NCI-H345 treated with DMSO at 0.1 percent for 48 hours (cell line): ENCODE results near the gene SPEN.

Experiments used
- DNase-seq: peaks from one replicate; lab custom pipeline; 2025; ENCODE audit not compliant: unreplicated experiment; lab: John Stamatoyannopoulos, UW

SPEN gene

DNA sequence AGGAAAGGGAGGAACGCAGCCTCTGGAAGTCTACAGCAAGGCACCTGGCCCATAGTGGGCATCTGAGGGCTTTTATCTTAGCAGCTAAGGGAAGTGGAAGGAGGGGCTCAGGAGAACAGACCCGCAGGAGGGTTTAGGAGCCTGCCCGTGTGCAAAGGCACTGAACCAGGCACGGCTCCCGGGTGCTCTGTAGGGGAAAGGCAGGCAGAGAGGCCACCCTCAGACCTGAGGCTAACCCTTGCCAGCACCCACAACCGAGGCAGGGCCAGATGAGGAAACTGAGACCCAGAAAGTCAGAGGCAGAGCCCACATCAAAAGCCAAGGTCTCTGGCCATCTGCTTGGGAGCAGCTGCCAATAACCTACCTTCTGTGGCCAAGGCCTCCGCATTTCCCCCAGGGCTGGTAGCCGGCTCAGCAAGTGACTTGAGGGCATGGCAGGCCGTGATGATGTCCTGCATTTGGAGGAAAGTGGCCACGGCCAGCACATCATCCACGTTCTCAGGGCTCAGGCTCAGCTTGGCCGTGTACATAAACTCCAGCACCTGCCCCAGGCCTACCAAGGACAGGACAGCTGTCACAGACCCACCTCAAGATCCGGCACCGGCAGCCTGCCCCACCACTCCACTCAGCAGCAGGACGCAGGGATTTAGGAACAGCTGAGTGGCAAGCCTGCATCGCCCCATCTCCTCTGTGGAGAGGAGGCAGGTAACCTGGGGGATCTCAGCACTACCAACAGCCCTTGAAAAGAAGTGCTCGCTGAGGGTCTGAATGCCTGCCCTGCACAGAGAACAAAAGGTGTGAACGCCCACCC lies 99.3 kb downstream of the SPEN start:
- DNase-seq: no peak

DNA sequence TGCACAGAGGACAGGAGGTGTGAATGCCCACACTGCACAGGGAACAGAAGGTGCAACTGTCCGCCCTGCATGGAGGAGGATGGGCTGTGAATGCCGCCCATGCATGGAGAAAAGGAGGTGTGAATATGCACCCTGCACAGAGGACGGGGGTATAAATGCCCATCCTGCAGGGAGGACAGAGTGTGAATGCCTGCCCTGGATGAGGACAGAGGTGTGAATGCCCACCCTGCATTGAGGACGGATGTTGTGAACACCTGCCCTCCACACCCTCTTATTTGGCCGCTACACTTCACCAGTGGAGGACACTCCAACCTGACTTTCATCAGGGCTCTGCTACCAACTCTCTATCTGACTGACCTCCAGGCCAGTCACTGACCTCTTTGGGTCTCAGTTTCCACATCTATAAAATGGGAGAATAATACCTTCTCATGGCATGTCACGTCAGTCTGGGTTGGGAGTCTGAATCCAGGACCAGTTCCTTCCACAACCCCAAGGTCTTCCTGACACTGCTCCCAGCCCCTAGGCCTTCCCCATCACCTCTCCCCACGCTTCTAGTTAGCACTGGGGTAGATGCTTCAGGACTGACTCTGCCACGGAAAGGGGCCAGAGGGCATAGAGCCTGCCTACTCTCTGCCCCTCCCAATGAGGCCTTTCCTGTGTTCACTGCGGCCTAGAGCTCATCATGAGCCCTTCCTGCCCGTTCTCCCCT lies 100.0 kb downstream of the SPEN start:
- DNase-seq: no peak

DNA sequence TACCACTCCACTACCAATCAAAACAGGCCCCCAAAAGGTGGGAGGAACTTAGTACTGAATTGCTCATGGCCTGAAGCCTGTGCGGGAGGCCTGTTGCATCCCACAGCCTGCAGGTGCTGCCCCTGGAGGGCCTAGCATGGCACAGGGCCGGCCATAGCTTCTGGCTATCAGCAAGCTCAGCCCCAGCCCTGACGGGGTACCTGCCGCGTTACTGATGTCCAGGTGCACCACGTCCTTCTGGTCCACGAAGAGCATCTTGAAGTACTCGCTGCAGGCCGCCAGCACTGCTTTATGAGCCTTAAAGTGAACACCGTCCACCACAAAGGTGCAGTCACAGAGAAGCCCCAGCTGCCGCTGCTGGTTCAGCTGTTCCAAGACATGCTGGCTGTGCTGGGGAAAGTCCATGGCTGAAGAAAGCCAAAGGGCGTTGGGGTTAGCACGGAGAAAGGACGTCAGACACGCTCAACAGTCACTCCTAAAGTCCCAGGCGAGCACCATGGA lies 100.6 kb downstream of the SPEN start:
- no peak for DNase-seq

DNA sequence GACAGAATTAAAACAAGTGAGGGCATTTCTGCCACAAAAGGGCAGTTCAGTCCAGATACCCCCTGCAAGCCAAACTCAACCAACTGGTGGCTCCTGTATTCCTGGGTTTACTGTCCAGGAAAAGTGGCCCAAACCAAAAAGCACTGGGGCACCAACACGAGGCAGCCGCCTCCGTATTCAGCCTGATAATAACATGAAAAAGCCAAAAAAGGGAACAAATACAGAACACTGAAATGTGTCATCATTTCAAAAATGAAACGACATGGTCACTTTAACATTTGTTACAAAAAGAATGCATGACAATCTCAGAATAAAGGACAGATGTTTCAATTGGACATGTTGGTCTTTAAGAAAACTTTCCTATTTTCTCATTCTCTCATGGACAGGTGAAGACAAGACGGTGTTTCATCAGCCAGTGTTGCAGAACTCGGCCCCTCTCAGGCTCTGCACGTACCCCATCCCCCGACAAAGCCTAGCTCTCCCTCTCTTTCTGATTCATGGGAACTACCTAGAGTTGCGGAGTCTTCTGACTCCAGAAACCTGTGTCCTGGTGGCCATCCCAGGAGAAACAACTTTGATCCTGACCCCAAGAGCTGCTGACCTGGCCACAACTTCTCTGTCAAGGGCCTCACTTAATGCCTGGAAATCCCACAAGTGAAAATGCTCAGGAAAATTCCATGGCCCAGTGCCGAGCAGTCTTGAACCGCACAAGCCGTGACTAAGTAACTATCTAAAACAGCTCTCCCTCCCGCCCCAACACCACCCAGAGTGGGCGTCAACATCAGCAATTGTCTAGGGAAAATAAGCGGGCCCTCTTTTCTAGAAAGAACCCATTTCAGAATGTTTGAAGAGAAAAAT lies 101.3 kb downstream of the SPEN start:
- DNase-seq: no peak

DNA sequence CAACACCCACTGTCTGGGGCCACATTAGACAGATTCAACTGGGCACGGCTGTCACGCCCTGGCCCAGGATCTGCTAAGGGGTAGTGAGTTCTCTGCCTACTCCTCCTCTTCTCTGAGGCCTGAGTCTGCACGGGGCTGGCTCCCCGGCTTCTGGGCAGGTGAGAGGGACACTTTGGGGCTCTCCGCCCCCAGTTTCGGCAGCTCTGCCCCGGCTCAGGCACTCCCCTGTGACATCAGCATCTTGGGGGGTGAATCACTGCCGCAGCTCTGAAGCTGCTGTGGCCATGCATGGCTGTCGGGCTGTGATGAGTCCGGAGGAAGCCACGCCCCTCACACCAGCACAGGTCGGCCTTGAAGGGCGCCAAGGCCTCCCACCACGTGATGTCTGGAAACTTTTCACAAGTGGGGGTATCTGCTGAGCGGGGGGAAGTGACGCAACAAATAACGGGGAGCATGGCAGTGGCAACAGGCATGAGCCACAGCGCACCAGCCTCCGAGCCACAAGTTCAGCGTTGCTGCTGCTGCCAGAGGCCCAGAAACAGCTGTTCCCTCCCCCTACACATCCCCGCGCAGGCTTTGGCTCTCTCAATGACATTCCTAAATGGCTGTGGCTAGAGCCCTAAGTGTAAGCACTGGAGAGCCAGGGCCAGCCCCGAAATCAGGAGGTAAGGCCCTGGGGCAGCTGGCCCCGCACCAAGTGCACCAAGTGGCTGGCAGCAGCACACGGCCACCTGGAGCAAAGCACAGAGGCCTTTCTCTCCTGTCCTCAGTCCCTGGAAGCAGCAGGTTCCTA lies 102.1 kb downstream of the SPEN start:
- no peak for DNase-seq

DNA sequence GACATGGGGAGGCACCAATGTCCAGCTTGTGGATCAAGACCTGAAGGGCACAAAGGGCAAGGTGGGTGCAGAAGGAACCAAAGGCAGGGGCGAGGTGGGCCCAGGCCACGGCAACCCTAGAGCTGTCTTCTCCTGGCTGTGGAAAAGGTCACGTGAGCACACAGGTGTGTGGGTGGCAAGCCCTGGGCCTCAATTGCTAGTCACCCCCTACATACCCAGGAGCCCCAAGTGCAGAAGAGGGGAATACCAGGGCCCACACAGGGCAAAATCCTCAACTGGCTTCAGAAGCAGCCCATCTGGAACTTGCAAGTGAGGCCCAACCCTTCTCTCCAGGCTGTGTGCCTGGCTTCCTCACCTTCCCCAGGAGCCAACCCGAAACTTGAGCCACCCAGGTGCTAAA lies 102.8 kb downstream of the SPEN start:
- no peak for DNase-seq

DNA sequence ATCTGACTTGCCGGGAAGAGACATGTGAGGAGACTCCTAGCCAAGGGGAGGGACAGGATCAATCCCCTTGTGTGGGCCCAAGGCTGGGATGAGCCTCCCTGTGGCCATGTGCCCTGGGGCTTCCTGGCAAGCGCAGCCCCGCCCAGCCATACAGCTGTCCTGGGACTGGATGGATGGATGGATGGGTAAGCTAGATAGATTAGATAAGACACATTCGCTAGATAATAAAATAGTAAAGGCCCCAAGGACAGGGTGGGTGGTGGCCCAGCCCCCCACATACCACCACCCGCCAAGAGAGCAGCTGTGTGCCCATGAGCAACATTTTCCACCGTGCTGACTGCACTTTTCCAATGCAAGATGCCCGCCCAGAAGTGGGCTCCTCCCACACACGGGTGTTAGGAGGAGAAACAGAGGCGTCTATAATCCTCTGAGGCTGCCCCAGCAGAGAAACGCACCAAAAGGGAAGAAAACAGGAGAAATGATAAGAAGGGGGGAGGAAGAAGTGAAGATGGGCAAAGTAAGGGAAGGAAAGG lies 103.3 kb downstream of the SPEN start:
- no peak for DNase-seq

DNA sequence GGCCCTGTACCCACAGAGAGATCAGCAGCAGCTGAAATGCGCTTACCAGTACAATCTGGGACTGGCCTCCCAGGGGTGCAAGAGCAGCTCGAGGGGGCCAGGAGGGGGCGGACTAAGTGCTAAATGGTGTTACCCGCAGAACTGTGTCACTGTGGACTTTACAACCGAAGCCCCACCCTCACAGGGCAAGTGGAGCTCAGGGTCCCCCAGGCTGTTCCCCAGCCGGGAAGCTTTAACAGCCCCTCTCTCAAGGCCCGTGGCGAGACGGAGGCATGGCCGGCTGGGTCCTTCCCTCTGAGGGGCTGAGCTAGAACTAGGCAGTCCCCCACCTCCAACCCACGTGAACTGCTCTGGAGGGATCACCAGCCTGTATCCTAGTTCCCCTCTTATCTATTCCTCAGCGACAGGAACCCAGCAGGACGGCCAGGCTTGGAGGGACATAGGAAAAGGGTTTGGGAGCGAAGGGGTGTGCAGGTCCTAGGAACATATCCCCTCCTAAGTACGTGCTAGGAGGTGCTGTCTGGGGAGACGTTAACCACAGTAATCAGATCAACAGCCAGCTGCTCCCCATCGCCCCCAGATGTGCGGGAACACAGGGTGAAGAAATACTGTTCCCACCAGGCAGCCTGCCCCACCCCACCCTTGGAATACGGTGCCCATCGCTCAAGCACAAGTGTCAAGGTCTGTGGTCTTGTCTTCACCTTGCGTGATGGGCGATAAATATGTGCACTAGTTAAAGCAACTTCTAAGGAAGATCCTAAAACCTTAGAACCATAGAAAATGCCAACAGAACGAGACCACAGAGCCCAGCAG lies 104.0 kb downstream of the SPEN start:
- DNase-seq: no peak

DNA sequence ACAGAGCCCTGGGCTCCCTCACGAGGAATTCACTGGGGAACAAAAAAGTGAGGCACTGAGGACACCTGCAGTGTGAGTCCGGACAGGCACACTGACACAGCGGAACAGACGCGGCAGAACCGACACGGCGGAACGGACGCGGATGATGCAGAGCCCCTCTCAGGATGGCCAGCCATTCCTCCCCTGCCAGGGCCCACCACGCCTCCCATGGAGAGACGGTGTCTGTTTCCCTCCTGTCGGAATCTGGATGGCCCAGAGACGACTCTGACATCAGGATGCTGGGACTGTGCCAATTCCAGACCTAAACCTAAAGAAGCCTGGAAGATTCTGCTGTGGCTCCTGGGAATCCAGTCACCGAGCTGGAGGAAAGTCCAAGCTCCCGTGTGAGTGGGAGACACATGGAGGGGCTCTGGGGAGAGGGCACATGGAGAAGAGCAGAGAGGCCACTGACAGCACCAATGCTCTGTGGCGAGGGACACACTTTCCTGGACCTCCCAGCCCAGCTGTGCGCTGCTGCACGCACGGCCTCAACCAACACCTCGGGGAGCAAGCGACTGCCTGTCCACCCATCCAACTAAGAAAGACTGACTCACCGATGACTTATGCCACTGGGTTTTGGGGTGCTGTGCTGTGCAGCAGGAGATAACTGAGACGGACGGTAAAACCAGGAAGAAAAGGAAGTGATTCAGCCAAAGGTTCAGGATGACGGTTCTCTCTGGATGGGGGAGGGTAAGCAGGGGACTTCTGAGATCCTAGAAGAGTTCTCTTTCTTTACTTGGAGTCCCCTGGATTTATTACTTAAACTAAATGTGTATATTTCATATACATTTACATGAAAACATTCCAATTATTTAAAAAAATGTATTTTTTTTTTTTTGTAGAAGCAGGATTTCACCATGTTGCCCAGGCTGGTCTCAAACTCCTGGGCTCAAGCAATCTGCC lies 105.1 kb downstream of the SPEN start:
- DNase-seq: no peak

DNA sequence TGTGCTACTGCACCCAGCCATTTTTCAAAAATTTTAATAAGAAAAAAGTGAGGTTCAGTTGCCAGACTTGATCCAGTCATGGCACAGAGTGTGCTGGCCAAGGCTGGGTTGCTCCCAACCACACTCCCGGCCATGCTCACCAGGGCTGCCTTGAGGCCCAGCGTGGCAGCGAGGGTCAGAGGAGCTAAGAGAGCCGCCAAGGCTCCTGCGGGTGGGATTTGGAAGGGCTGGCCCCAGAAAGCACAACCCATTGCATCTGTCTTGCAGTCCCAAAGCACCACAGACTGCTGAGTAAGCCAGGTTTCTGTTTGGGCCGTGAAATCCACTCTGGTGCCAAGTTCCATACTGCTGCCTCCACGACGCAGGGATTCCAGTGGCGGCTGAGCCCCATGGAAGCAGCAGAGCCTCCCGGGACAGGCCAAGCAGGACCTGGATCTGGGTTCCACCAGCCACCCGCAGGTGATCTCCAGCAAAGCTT lies 105.8 kb downstream of the SPEN start:
- no peak for DNase-seq

DNA sequence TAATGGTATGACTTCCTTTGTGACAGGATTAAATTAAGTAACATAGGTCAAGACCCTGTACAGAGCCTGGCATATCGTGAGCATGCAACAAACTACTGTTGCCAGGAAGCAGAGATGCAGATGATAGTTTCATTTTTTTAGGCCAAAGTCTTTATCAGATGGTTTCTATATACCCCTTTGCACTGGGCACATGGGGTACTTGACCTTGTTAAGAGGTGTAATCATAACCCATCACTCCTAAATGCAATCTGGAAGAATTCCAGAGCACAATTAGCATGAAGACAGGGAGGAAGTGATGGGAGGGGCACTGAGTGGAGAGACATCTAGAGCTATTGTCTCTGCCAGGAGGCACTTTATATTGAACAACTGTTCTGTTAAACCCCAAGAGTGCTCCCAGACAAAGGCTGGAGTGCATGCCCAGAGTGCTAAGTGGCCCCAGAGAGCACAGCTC lies 106.3 kb downstream of the SPEN start:
- peak; percentile 97 for DNase-seq

DNA sequence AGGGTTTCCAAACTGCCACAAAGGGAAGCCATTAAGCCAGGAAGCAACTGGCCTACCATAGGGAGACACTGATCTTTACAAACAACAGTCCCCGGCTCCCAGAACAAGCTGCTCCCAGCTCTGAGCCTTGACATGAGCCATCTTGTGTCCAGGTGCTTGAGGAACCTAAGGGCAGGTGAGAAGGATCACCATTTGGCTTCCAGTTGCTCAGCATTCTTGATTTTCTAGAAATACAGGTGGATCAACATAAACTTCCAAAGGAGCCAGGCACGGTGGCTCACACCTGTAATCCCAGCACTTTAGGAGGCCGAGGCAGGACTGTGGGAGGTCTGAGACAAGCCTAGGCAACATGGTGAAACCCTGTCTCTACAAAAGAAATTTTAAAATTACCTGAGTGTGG lies 106.8 kb downstream of the SPEN start:
- no peak for DNase-seq

DNA sequence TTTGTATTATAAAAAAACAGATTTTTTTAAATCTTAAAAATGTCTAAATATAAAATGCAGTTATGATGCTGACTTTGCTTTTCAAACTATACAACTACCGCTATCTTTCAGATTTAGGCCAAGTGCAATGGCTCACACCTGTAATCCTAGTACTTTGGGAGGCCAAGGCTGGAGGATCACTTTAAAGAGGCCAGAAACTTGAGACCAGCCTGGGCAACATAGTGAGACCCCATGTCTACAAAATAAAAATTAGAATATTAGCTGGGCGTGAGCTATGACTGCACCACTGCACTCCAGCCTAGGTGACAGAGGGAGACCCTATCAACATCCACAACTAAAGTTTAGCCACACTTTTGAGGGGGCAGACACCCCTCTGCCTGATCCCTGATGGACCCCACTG lies 108.0 kb downstream of the SPEN start:
- DNase-seq: no peak

DNA sequence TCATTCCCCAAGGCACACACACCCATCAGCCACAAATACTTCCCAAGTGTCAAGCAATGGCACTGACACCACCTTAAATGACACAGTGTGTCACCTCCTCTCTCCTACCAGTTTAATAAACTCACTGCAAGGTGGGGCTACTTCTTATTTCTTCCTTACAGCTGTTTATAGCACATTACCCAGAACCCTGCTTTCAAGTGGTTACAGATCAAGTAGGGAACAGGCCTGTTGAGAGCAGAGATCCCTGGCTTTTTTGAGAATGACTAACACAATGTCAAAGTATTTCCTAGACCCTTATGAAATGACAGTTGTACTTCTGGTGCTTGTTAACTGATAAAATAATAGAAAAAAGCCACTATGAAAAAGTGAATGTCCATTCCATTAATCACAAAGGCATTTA lies 108.6 kb downstream of the SPEN start:
- DNase-seq: no peak

DNA sequence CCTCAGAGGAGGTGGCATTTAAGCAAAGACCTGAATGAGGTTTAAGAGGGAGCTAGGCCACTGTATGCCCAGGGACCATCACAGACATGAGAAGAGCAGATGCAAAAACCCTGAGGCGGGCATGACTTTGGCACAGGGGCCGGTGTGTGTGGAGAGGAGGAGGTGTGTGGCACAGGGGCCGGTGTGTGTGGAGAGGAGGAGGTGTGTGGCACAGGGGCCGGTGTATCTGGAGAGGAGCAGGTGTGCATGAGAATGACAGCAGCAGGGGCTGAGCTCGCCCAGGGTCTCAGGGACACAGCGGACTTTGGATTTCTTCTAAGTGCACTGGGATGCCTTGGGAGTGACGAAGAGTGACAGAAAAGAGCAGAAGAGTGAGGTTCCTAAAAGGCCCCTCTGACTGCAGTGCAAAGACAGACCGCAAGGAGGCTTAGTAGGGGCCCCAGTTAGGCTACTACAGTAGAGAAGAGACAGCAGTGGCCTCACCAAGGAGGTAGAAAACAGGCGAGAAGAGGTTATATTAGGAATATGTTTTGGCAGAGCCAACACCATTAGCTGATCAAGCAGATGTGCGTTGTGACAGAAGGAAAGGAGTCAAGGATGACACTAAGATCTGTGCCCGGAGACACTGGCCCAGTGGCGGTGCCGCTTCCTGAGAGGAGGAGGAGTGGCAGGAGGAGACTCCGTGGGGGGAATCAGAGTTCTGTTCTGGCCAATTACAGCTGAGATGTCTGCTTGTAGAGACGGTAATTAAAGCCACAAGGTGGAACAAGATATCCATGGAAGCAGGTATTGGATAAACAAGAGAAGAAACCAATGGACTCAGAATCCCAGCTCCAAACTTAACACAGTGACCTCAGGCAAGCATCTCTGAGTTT lies 110.0 kb downstream of the SPEN start:
- DNase-seq: no peak

DNA sequence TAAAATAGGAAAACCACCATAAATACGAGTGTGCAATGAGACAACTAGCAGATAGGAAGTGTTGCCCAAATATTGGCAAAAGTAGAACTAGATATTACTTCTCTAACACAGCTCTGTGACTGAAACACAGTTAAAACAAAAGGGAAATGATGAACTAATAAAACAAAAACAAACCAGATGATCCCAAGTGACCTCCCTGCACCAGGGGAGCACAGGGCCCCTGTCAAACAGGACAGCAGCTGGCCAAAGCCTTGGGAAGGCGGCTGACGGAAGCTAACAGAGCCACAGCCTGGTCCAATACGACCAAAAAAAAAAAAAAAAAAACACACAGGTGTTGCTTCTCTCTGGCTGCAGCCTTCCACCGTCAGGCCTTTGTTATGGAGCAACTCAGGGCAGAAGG lies 110.6 kb downstream of the SPEN start:
- DNase-seq: no peak

DNA sequence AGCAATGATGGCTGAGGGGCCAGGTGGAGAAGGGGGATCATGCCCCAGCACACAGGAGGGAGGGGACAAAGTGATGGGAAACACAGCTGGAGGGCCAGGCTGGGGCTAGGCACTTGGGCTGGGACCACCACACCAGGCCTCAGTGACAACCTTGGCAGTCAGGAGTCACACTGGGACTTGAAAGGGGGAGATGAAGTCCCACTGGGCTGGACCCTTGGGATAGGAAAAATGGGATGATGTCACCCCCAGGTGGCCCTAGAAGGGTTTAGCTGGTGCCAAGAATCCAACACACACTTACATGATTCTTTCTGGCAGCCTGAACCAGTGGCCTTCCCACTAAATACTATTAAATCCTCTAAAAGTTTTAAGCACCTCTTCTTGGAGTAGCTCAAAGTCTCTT lies 111.3 kb downstream of the SPEN start:
- DNase-seq: no peak
